Neuronal stem cell (in vitro differentiated cells): ENCODE results near the gene ULK4.

Experiments
- DNase-seq: peaks from one replicate; pipeline ENCODE4 v3.0.0-alpha.2; 2013; ENCODE audit warnings: low spot score
- H2AFZ ChIP-seq: one replicate; pipeline ENCODE4 v1.6.1; 2013; ENCODE audit warnings: mild to moderate bottlenecking, low read length, inconsistent platforms
- H2AK5ac ChIP-seq: 2 replicates; pipeline ENCODE4 v1.6.1; 2013; ENCODE audit warnings: low read depth, mild to moderate bottlenecking, inconsistent platforms, low read length, moderate library complexity, mixed read lengths
- H2BK120ac ChIP-seq: 2 replicates; pipeline ENCODE4 v1.6.1; 2013; ENCODE audit warnings: low read depth, mild to moderate bottlenecking, inconsistent platforms, low read length, moderate library complexity, mixed read lengths
- H2BK12ac ChIP-seq: one replicate; pipeline ENCODE4 v1.6.1; 2013; ENCODE audit warnings: low read length, inconsistent platforms
- H2BK15ac ChIP-seq: 2 replicates; pipeline ENCODE4 v1.6.1; 2013; ENCODE audit warnings: mild to moderate bottlenecking, low read length, inconsistent platforms, mixed read lengths
- H2BK5ac ChIP-seq: one replicate; pipeline ENCODE4 v1.6.1; 2013; ENCODE audit warnings: inconsistent platforms, mild to moderate bottlenecking, low read length, moderate library complexity
- H3K14ac ChIP-seq: one replicate; pipeline ENCODE4 v1.6.1; 2013; ENCODE audit warnings: low read length, inconsistent platforms
- H3K18ac ChIP-seq: 2 replicates; pipeline ENCODE4 v1.6.1; 2013; ENCODE audit warnings: low read length, inconsistent platforms
- H3K23ac ChIP-seq: 2 replicates; pipeline ENCODE4 v1.6.1; 2013; ENCODE audit warnings: low read depth, mild to moderate bottlenecking, mixed read lengths, low read length, inconsistent platforms; ENCODE audit not compliant: poor library complexity
- H3K27ac ChIP-seq: replicated peaks from 3 replicates; pipeline ENCODE4 v1.5.1; 2013; ENCODE audit warnings: low read length, inconsistent platforms
- H3K27me3 ChIP-seq, 3 experiments: 2 replicates each; pipeline ENCODE4 v1.6.1; 2013; ENCODE audit warnings: low read length in 3 of 3, mild to moderate bottlenecking in 2 of 3, inconsistent platforms in 1 of 3, low read depth in 1 of 3, mixed read lengths in 1 of 3, moderate library complexity in 1 of 3; ENCODE audit not compliant: control insufficient read depth in 3 of 3, insufficient read depth in 3 of 3
- H3K36me3 ChIP-seq, 2 donors: replicated peaks in 1 of 2; 2 replicates each; pipeline ENCODE4 v1.6.1; 2013; ENCODE audit warnings: low read length in 2 of 2; ENCODE audit not compliant: control insufficient read depth in 2 of 2, insufficient read depth in 2 of 2
- H3K4ac ChIP-seq: 2 replicates; pipeline ENCODE4 v1.6.1; 2013; ENCODE audit warnings: inconsistent platforms, mild to moderate bottlenecking, low read length, moderate library complexity
- H3K4me1 ChIP-seq, 2 donors: 1 replicate in 1 of 2; 2 replicates in 1 of 2; pipeline ENCODE4 v1.6.1; 2013; ENCODE audit warnings: low read length in 2 of 2, low read depth in 1 of 2; ENCODE audit not compliant: control insufficient read depth in 2 of 2, insufficient read depth in 1 of 2
- H3K4me2 ChIP-seq: one replicate; pipeline ENCODE4 v1.6.1; 2013; ENCODE audit warnings: mild to moderate bottlenecking, low read length, inconsistent platforms; ENCODE audit not compliant: insufficient read depth, poor library complexity, severe bottlenecking
- H3K4me3 ChIP-seq, 2 donors: 2 replicates each; pipeline ENCODE4 v1.5.1; 2013; ENCODE audit warnings: low read length in 2 of 2, mild to moderate bottlenecking in 2 of 2, inconsistent platforms in 1 of 2, moderate library complexity in 1 of 2
- H3K79me1 ChIP-seq: one replicate; pipeline ENCODE4 v1.6.1; 2013; ENCODE audit warnings: low read depth, mild to moderate bottlenecking, inconsistent platforms, low read length, moderate library complexity
- H3K9ac ChIP-seq: one replicate; pipeline ENCODE4 v1.6.1; 2013; ENCODE audit warnings: mild to moderate bottlenecking, low read depth, low read length, inconsistent platforms; ENCODE audit not compliant: poor library complexity
- H3K9me3 ChIP-seq, 2 donors: replicated peaks in 1 of 2; 2 replicates each; pipeline versions ENCODE3 to v1.6.1; 2013; ENCODE audit warnings: low read length in 2 of 2, mild to moderate bottlenecking in 2 of 2, inconsistent platforms in 1 of 2, low read depth in 1 of 2, mixed read lengths in 1 of 2, moderate library complexity in 1 of 2; ENCODE audit not compliant: control insufficient read depth in 2 of 2, insufficient read depth in 1 of 2
- H4K8ac ChIP-seq: one replicate; pipeline ENCODE4 v1.6.1; 2013; ENCODE audit warnings: low read depth, mild to moderate bottlenecking, inconsistent platforms, low read length, moderate library complexity
- H4K91ac ChIP-seq: one replicate; pipeline ENCODE4 v1.6.1; 2013; ENCODE audit warnings: low read length, low read depth, mild to moderate bottlenecking, inconsistent platforms; ENCODE audit not compliant: poor library complexity
- WGBS, 2 donors: extraction: QIAGEN DNeasy Blood & Tissue Kit; methylation state at CpG; one replicate each; pipeline ENCODE4 v1.1.7; 2013; ENCODE audit warnings: missing lambda C conversion rate in 2 of 2, mixed read lengths in 1 of 2; ENCODE audit not compliant: insufficient read length in 2 of 2, insufficient replicate concordance in 1 of 2; ENCODE audit errors: extremely low coverage in 2 of 2; 5-methylcytosine and 5-hydroxymethylcytosine counted together

Gene ULK4

GRCh38 chr3:41601404-41601987 is 360.4 kb downstream of the ULK4 start:
- Histone ChIP-seq H3K36me3 (no peaks in the 10 kb centered on the region), H3K4me1 (no peaks in the 10 kb centered on the region), H3K4me3 (no peak overlapping the region), H3K27ac (no peak overlapping the region), H3K27me3 (no peaks in the 10 kb centered on the region), H2BK5ac (no peak overlapping the region), H2BK15ac (no peak overlapping the region), H4K91ac (no peak overlapping the region), H3K4me2 (no peak overlapping the region), H2AK5ac (no peak overlapping the region), H3K23ac (no peak overlapping the region), H3K4ac (no peak overlapping the region), H3K18ac (no peak overlapping the region), H3K9ac (no peak overlapping the region), H2AFZ (no peak overlapping the region), H2BK120ac (no peak overlapping the region), H3K14ac (no peak overlapping the region), H4K8ac (no peak overlapping the region), H3K9me3 (no peaks in the 10 kb centered on the region), H3K79me1 (no peaks in the 10 kb centered on the region), H2BK12ac (no peak overlapping the region)
- WGBS, 2 donors, result no CpG with 5 or more reads among the region's 1 CpG
- no peak for DNase-seq

- no peak overlapping the region for H2AK5ac ChIP-seq
- no peak overlapping the region for H2AFZ ChIP-seq
- no CpG with 5 or more reads among the region's 2 CpGs for WGBS, 2 donors
- no peak overlapping the region for H4K91ac ChIP-seq
- no peak overlapping the region for H3K14ac ChIP-seq
- no peak overlapping the region for H3K4me3 ChIP-seq
- DNase-seq, result no peak
- H4K8ac ChIP-seq, result no peak overlapping the region
- H3K4me2 ChIP-seq, result no peak overlapping the region
- H3K23ac ChIP-seq, result no peak overlapping the region
- H3K4me1 ChIP-seq, result no peaks in the 10 kb centered on the region
- no peak overlapping the region for H3K27ac ChIP-seq
- no peaks in the 10 kb centered on the region for H3K79me1 ChIP-seq
- H2BK5ac ChIP-seq, result no peak overlapping the region
- no peak overlapping the region for H2BK15ac ChIP-seq
- H3K27me3 ChIP-seq, result no peaks in the 10 kb centered on the region
- H2BK120ac ChIP-seq, result no peak overlapping the region
- H3K4ac ChIP-seq, result no peak overlapping the region
- no peak overlapping the region for H3K9ac ChIP-seq
- no peak overlapping the region for H3K18ac ChIP-seq
- no peaks in the 10 kb centered on the region for H3K36me3 ChIP-seq
- no peak overlapping the region for H2BK12ac ChIP-seq
- H3K9me3 ChIP-seq, result no peaks in the 10 kb centered on the region
Observed at GRCh38 chr3:41600616-41601015, 361.3 kb downstream of the ULK4 start.

- Histone ChIP-seq H3K27ac (no peak overlapping the region), H4K8ac (no peak overlapping the region), H2BK120ac (no peak overlapping the region), H4K91ac (no peak overlapping the region), H3K4me2 (no peak overlapping the region), H3K9me3 (no peaks in the 10 kb centered on the region), H3K27me3 (no peaks in the 10 kb centered on the region), H3K4me1 (no peaks in the 10 kb centered on the region), H2BK15ac (no peak overlapping the region), H3K79me1 (no peaks in the 10 kb centered on the region), H3K4ac (no peak overlapping the region), H3K23ac (no peak overlapping the region), H2AFZ (no peak overlapping the region), H3K36me3 (no peaks in the 10 kb centered on the region), H2BK5ac (no peak overlapping the region), H2BK12ac (no peak overlapping the region), H3K9ac (no peak overlapping the region), H3K14ac (no peak overlapping the region), H3K4me3 (no peak overlapping the region), H3K18ac (no peak overlapping the region), H2AK5ac (no peak overlapping the region)
- DNase-seq, result no peak
- WGBS, 2 donors, result no CpG with 5 or more reads among the region's 1 CpG
Observed at GRCh38 chr3:41599127-41599484, 362.8 kb downstream of the ULK4 start.

GRCh38 chr3:41598402-41599126 is 363.3 kb downstream of the ULK4 start:
- H2BK5ac ChIP-seq, result no peak overlapping the region
- H3K27me3 ChIP-seq, result no peaks in the 10 kb centered on the region

More at GRCh38 chr3:41598402-41599126, 363.3 kb downstream of the ULK4 start:
- Histone ChIP-seq H3K23ac (no peak overlapping the region), H3K36me3 (no peaks in the 10 kb centered on the region), H2AFZ (no peak overlapping the region), H3K4me3 (no peak overlapping the region), H4K8ac (no peak overlapping the region), H4K91ac (no peak overlapping the region), H3K27ac (no peak overlapping the region), H3K79me1 (no peaks in the 10 kb centered on the region), H3K14ac (no peak overlapping the region), H2BK120ac (no peak overlapping the region), H3K4me2 (no peak overlapping the region), H3K4ac (no peak overlapping the region), H2BK15ac (no peak overlapping the region), H3K9me3 (no peaks in the 10 kb centered on the region), H2AK5ac (no peak overlapping the region), H2BK12ac (no peak overlapping the region), H3K18ac (no peak overlapping the region), H3K9ac (no peak overlapping the region), H3K4me1 (no peaks in the 10 kb centered on the region)
- WGBS, 2 donors, result no CpG with 5 or more reads among the region's 8 CpGs
- no peak for DNase-seq
